GM19025 (cell line): ENCODE results near the gene ADAM15.

Source experiments
- ATAC-seq: cut with Tn5 transposase; IDR thresholded peaks from one replicate; pipeline ENCODE4 v1.9.1; 2021; ENCODE audit warnings: mild to moderate bottlenecking, low read depth, moderate library complexity; ENCODE audit not compliant: unreplicated experiment

The ADAM15 gene

GRCh38 chr1:155050560-155051341 lies at the start of gene ADAM15:
Gene ADAM15 (plus strand): TSS chr1:155051316. CDS start chr1:155051387, 71 bp downstream.
- ATAC-seq: peak; percentile 67

GRCh38 chr1:155001425-155001674 lies 49.8 kb upstream of the ADAM15 start:
- ATAC-seq: no peak

DNA sequence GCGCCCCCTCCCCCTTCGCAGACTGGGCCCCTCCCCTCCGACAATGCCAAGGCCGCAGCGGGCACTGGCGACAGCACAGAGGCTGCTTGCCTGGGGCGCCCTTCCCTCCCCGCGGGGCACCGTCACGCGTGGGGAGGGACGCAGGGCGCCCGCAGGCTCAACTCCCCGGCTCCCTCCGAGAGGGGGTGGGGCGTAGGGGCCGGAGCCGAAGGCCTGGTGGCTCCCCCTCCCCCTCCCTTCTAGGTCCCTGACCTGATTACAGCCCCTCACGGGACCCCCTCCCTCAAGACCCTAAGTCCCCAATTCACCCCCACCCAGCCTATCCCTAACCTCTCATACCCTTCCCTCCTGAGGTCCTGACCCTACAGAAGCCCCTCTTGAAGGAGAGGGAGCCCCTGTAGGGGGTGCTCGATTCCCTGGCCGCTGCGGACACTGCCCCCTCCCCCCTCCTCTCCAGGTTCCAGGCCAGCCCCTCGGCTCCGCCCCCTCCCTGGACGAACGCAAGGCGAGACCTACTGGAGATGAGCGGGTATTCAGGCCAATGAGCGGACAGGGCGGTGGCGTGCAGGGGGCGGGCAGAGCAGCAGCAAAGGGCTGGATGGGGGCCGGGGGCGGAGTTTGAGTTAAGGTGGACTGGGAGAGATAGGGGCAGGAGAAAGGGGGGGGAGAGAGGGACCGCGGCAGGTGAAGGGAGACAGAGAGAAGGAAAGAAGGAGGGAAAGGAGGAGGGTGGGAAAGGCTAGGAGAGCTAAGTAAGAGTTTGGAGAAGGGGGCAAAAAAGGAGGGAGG lies 49.2 kb upstream of the ADAM15 start:
- ATAC-seq: peak; percentile 54

DNA sequence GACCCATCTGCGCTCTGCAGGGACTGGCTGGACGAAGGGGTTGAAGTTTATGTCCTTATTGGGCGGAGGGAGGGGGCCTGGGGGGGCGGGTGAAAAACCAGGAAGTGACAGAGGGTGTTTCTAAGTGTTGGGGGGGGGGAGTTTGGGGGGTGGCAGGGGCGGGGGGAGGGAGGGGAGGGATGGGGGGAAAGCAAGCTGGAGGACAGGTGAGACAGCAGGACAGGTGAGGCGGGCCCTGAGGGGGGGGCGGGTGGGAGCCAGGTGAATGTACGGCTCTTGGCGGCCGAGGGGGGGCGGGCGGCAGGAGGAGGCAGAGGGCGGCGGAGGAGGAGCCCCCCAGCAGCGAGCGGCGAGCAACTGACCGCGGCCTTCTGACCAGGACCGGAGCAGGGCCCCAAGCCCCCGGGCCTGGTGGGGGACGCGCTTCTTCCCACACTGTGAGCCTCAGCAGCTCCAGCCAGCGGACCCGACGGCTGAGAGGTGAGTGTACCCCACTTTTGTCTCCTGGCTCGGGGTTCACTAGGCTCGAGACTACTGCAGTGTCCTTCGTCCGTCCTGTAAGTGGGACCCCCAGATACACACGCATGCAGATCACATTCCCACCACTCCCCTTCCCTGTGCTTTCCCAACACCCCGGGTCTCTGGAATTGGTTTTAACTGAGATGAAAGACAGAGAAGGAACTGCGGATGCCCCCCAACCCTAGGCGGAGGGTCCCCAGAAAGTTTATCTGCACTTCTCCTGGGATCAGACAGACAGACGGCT lies 48.5 kb upstream of the ADAM15 start, which contains the start of gene ZBTB7B:
TSS of gene ZBTB7B (plus strand) at position 339 of the 763 bp plus-strand sequence. CDS start 11,859 bp downstream, outside the sequence.
- no peak for ATAC-seq

- ATAC-seq: no peak
Observed at GRCh38 chr1:155003227-155003765, 47.8 kb upstream of the ADAM15 start.

GRCh38 chr1:155003766-155004351 lies 47.3 kb upstream of the ADAM15 start:
- ATAC-seq: no peak

GRCh38 chr1:155004352-155005075 lies 46.6 kb upstream of the ADAM15 start:
- no peak for ATAC-seq

GRCh38 chr1:155005076-155006011 lies 45.8 kb upstream of the ADAM15 start:
- no peak for ATAC-seq

- no peak for ATAC-seq
Observed at GRCh38 chr1:155006601-155007101, 44.5 kb upstream of the ADAM15 start.

DNA sequence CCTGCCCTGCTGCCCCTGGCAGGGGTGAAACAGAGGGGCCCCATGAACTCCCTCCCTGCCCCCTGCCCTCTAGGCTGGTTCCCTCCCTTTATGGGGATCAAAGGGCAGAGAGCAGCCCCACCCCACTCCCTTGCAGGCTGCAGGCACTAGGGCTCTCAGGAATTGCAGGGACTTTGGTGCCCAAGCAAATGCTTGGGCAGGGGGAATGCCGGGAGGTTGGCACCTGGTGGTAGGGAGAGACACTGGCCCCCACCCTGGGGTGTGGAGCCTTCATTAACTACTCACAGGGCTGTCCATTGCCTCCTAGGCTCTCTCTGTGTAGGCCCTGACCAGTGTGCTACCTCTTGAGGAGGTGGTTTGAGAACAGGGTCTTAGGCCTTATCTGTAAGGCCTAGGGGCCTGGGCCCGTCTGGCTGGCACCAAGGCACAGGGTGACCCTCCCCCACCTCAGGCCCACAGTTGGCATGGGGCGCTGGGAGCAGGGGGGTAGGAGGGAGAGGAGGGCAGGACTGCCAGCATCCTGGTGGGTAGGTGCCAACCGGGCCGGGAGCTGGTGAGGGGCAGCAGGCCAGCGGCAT lies 43.8 kb upstream of the ADAM15 start:
- ATAC-seq: no peak

DNA sequence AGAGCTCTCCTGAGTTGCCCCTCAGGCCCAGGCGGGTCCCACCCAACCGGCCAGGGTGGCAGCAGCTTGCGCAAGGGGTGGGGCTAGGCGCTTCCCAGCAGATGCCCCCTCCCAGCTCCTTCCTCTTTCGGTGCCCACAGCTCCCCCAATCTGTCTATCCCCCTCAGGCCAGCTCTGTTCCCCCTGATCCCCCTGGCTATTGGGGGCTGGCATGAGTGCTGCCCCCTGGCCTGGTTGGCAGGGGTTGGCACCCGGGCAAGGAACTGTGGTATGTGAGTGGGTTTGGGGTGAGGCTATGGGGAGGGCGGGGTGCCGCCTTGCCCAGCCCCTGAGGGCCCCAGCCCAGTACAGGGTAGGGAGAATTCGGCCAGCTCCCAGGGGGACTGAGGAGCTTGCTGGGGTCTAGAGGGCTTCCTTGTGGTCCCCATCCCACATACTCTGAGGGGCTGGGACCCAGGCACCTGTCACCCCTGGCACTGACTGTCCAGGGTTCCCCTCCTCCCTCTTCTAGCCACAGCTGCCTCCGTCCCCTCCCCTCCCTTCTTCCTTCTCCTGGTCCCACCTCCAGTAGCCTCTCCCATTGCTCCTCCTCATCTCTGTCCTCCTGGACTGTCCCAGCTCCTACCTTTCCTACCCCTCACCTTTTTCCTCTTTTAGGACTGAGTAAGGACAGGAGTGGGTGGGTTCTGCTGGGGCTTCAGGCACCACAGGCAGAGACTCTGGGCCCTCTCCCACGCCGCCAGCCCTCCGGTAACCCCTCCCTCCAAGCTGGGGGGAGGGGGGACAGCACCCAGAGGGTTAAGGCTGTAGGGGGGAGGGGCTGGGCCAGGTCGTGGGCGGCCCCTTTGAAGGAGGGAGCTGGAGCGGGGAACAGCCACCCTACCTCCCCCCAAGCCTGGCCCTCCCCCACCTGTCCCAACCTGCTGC lies 42.8 kb upstream of the ADAM15 start:
- no peak for ATAC-seq

- no peak for ATAC-seq
Observed at GRCh38 chr1:155009221-155009711, 41.9 kb upstream of the ADAM15 start.

- ATAC-seq: no peak
Observed at GRCh38 chr1:155009742-155010141, 41.4 kb upstream of the ADAM15 start.

DNA sequence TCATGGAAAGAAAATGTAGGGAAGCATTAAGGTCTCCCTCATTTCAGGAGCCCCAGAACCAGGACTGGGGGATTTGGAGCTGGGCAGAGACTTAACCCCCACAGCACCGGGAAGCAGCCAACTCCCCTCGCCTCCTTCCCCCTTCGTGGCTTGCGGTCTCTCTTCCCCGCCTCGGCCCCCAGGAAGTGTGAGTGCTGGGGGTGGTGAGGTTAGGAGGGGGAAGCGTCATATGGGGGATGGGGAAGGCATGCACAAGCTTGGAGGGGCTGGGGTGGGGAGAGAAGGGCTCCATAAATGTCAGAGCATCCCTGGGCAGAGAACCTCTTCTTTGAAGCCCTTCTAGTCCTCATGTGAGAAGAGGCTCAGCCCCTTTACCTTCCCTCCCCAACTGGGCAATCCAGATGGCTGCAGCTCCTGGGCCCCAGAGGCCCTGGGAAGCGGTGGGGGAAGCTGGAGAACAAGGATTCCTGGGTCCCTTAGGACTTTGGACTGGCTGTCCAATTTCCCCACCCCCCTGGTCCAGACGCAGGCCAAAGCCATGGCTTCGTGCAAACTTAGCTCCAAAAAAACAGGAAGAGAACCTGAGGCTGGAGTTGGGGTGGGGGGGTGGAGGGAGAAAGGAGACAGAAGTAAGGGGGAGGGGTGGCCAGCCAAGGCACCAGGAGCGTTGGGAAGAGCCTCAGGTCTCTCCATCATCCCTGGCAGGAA lies 40.8 kb upstream of the ADAM15 start:
- no peak for ATAC-seq

GRCh38 chr1:155011004-155011416 lies 40.1 kb upstream of the ADAM15 start:
- no peak for ATAC-seq

GRCh38 chr1:155011437-155012025 lies 39.6 kb upstream of the ADAM15 start:
- no peak for ATAC-seq
